ENCODE results near the gene ASPA.

The ASPA gene

DNA sequence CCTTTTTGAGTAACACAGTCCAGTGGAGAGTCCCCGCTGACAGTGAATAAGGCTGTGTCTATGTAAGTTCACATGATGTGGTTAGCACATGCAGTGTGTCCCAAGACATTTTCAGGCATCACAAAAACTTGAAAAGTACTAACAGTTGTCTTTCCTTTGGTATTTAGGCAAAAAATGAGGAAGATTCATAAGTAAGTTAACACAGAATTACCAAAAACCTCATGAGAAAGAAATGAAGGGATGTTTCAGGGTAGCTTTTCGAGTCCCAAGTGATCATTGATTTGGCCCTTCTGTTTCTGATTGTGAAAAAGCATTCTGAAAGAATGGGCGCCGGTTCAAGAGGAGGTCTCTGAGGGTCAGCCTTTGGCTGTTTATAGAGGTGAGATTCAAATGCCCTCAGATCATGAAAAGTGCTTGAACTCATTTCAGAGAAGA, 529 bp upstream of the ASPA start:
- no peak overlapping the region for H3K27ac ChIP-seq
- TF ChIP-seq, protein P1, sequence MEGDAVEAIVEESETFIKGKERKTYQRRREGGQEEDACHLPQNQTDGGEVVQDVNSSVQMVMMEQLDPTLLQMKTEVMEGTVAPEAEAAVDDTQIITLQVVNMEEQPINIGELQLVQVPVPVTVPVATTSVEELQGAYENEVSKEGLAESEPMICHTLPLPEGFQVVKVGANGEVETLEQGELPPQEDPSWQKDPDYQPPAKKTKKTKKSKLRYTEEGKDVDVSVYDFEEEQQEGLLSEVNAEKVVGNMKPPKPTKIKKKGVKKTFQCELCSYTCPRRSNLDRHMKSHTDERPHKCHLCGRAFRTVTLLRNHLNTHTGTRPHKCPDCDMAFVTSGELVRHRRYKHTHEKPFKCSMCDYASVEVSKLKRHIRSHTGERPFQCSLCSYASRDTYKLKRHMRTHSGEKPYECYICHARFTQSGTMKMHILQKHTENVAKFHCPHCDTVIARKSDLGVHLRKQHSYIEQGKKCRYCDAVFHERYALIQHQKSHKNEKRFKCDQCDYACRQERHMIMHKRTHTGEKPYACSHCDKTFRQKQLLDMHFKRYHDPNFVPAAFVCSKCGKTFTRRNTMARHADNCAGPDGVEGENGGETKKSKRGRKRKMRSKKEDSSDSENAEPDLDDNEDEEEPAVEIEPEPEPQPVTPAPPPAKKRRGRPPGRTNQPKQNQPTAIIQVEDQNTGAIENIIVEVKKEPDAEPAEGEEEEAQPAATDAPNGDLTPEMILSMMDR (IDR thresholded peaks at IDR 0.05; ENCODE audit: low read depth, low read length), result no peak
- H3K27me3 ChIP-seq (ENCODE audit: insufficient read depth, low read depth, severe bottlenecking), result no peaks in the 10 kb centered on the region
- no peaks in the 10 kb centered on the region for H3K9me3 ChIP-seq (ENCODE audit: severe bottlenecking)
- no peak for DNase-seq
- H3K36me3 ChIP-seq, result no peaks in the 10 kb centered on the region
- H3K4me3 ChIP-seq (ENCODE audit: low read depth, low read length), result no peak overlapping the region

DNA sequence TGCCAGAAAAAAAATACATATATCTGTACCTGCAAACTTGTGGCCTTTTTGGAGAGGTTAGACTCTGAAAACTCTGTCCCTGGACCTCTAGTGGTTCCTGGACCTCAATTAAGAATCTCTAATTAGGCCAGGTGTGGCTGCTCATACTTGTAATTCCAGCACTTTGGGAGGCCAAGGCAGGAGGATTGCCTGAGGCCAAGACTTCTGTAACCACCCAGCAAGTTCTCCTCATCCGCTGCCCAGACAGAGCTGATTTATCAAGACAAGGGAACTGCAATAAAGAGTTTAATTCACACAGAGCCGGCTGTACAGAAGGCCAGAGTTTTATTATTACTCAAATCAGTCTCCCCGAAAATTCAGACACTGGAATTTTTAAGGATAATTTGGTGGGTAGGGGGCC, 4.2 kb downstream of the ASPA start:
- Histone ChIP-seq H3K9me3 (ENCODE audit: severe bottlenecking) (no peaks in the 10 kb centered on the region), H3K27ac (no peak overlapping the region), H3K27me3 (ENCODE audit: insufficient read depth, low read depth, severe bottlenecking) (no peaks in the 10 kb centered on the region), H3K4me3 (ENCODE audit: low read depth, low read length) (no peak overlapping the region), H3K36me3 (no peaks in the 10 kb centered on the region)
- no peak for DNase-seq
- TF ChIP-seq, protein P1 (IDR thresholded peaks at IDR 0.05; ENCODE audit: low read depth, low read length), result no peak

DNA sequence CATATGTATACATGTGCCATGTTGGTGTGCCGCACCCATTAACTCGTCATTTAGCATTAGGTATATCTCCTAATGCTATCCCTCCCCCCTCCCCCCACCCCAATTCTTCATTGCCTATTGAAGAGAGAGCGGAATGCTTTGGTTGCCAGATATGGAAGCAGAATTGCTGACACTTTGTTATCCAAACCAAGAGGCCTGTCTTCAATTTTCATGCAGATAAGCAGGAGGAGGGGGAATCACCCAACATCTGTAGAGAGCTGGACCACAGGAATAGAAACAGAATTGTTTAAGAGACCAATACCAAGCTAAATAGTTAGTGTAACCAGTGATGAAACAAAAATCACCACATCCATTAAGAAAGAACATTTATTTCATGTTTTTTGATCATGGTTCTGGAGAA, 7.1 kb downstream of the ASPA start:
- H3K9me3 ChIP-seq (ENCODE audit: severe bottlenecking), result no peaks in the 10 kb centered on the region
- H3K27me3 ChIP-seq (ENCODE audit: insufficient read depth, low read depth, severe bottlenecking), result no peaks in the 10 kb centered on the region
- no peaks in the 10 kb centered on the region for H3K36me3 ChIP-seq
- no peak for DNase-seq
- TF ChIP-seq, protein P1 (IDR thresholded peaks at IDR 0.05; ENCODE audit: low read depth, low read length), result no peak
- no peak overlapping the region for H3K4me3 ChIP-seq (ENCODE audit: low read depth, low read length)
- H3K27ac ChIP-seq, result no peak overlapping the region

DNA sequence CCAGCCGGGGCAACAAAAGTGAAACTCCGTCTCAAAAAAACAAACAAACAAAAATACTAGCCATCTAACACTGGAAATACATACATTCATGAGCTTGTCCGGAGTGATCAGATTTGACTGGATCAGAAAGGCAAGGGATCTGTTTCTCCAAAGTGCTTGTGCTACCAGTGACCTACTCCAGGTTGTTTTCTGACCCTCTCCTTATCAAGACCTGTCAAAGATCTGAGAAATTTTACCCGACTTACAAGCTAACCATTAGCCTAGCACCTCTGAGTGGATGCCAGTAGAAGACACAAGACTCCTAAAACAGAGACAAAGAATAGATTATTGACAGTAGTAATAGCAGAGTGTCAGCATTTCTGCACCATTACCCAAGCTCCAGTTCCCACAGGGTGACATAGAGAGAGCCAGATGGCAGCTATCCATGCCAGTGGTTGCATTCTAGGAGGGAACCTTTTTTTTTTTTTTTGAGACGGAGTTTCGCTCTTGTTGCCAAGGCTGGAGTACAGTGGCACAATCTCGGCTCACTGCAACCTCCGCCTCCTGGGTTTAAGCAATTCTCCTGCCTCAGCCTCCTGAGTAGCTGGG, 9.8 kb downstream of the ASPA start:
- DNase-seq, result no peak
- Histone ChIP-seq H3K4me3 (ENCODE audit: low read depth, low read length) (no peak overlapping the region), H3K27ac (no peak overlapping the region), H3K9me3 (ENCODE audit: severe bottlenecking) (no peaks in the 10 kb centered on the region), H3K27me3 (ENCODE audit: insufficient read depth, low read depth, severe bottlenecking) (no peaks in the 10 kb centered on the region), H3K36me3 (no peaks in the 10 kb centered on the region)
- TF ChIP-seq, protein P1 (IDR thresholded peaks at IDR 0.05; ENCODE audit: low read depth, low read length), result no peak

DNA sequence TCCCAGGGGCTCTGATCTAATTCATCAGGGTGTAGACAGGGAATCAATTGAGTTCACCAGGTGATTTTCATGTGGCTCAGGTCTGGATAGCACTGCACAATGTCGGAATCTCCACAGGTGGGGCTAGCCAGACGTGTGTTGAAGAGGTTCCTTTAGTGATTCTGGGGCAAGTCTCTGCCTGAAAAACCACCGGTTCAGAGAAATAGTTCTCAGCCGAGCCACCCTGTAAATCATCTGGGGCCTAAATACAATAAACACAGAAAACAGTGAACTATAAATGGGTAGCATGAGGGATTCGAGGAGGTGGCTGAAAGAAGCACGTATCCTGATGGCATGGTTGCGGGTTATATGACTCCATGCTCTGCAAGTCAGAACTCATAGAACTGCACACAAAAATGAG, 21.3 kb downstream of the ASPA start:
- TF ChIP-seq, protein P1 (IDR thresholded peaks at IDR 0.05; ENCODE audit: low read depth, low read length), result no peak
- peaks cover 6% of the 10 kb centered on the region for H3K9me3 ChIP-seq (ENCODE audit: severe bottlenecking)
- H3K36me3 ChIP-seq, result no peaks in the 10 kb centered on the region
- H3K27ac ChIP-seq, result no peak overlapping the region
- H3K4me3 ChIP-seq (ENCODE audit: low read depth, low read length), result no peak overlapping the region
- DNase-seq, result no peak
- no peaks in the 10 kb centered on the region for H3K27me3 ChIP-seq (ENCODE audit: insufficient read depth, low read depth, severe bottlenecking)

DNA sequence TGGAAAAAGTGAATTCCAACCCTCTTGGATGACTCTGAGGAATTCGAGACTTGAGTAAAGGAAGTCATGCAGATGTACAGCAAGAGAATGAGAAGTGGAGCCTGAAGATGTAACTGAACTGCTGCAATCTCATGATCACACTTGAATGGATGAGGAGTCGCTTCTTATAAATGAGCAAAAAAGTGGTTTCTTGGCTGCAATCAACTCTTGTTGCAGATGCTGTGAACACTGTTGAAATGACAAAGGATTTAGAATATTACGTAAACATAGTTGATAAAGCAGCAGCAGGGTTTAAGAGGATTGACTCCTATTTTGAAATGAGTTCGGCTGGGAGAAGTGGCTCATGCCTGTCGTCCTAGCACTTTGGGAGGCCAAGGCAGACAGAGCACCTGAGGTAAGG, 25.5 kb downstream of the ASPA start:
- Histone ChIP-seq H3K9me3 (ENCODE audit: severe bottlenecking) (peaks cover 3% of the 10 kb centered on the region), H3K27ac (no peak overlapping the region), H3K27me3 (ENCODE audit: insufficient read depth, low read depth, severe bottlenecking) (no peaks in the 10 kb centered on the region), H3K36me3 (no peaks in the 10 kb centered on the region), H3K4me3 (ENCODE audit: low read depth, low read length) (no peak overlapping the region)
- TF ChIP-seq, protein P1 (IDR thresholded peaks at IDR 0.05; ENCODE audit: low read depth, low read length), result no peak
- no peak for DNase-seq

All from WERI-Rb-1 (cell line).